ENCODE data around the gene SPPL3.
A peak's percentile ranks its signal among the peaks of the same experiment; 100 is the strongest.

DNA sequence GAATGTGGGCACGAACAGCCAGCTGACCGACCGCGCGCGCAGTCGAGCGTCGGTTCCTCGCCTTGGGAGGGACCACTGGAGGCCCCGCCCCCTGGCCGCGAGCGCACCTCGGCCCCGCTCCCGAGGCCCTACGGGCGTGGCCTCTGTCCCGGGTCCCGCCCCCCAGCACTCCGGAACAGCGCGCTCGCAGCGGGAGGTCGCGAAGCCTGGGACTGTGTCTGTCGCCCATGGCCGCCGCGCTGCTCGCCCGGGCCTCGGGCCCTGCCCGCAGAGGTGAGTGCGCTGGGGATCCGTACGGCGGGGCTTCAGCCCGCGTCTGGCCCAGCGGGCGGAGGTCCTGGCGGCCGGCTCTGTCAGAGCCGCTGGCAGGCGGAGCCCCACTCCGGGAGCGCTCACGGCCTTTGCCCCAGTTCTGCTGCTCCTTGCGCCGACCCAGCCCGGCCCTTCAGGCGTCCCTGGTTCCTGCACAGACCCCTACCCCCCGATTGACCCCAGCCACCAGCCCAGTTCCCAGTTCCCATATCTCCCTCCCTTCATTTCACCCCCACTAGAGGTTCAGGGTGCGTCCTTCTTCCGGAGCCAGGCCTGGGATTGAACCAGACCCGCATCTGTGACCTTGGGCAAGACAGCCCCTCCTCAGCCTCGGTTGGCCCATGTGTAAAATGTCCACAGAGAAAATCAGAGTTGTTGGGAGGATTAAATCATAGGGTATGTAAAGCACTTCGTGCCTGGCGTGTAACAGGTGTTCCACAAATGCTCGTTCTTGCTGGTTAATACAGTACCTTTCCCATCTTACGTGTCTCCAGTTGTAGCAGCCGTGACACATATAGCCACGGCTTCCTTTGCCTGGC lies 178.3 kb downstream of the SPPL3 start, which contains the start of gene ACADS:
- TF ChIP-seq CTCF (conservative IDR thresholded peaks at IDR 0.05; ENCODE audit: low read depth in 2 of 2) (no peak), POLR2AphosphoS5 (IDR thresholded peaks at IDR 0.05; ENCODE audit: low read depth) (peak; percentile 67)
- TF ChIP-seq, protein P1, sequence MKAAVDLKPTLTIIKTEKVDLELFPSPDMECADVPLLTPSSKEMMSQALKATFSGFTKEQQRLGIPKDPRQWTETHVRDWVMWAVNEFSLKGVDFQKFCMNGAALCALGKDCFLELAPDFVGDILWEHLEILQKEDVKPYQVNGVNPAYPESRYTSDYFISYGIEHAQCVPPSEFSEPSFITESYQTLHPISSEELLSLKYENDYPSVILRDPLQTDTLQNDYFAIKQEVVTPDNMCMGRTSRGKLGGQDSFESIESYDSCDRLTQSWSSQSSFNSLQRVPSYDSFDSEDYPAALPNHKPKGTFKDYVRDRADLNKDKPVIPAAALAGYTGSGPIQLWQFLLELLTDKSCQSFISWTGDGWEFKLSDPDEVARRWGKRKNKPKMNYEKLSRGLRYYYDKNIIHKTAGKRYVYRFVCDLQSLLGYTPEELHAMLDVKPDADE (IDR thresholded peaks at IDR 0.05): no peak
- TF ChIP-seq, protein P2, sequence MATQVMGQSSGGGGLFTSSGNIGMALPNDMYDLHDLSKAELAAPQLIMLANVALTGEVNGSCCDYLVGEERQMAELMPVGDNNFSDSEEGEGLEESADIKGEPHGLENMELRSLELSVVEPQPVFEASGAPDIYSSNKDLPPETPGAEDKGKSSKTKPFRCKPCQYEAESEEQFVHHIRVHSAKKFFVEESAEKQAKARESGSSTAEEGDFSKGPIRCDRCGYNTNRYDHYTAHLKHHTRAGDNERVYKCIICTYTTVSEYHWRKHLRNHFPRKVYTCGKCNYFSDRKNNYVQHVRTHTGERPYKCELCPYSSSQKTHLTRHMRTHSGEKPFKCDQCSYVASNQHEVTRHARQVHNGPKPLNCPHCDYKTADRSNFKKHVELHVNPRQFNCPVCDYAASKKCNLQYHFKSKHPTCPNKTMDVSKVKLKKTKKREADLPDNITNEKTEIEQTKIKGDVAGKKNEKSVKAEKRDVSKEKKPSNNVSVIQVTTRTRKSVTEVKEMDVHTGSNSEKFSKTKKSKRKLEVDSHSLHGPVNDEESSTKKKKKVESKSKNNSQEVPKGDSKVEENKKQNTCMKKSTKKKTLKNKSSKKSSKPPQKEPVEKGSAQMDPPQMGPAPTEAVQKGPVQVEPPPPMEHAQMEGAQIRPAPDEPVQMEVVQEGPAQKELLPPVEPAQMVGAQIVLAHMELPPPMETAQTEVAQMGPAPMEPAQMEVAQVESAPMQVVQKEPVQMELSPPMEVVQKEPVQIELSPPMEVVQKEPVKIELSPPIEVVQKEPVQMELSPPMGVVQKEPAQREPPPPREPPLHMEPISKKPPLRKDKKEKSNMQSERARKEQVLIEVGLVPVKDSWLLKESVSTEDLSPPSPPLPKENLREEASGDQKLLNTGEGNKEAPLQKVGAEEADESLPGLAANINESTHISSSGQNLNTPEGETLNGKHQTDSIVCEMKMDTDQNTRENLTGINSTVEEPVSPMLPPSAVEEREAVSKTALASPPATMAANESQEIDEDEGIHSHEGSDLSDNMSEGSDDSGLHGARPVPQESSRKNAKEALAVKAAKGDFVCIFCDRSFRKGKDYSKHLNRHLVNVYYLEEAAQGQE (IDR thresholded peaks at IDR 0.05; ENCODE audit: unreplicated experiment): no peak

All from GM23338 (cell line).